Cardiac fibroblast (primary cell): Measurements from ENCODE around the gene FRMD4A.

Source experiments
- DNase-seq, 2 donors: peaks; one replicate each; pipeline versions ENCODE4 v3.0.0 to v3.0.0-alpha.2; 2010; ENCODE audit warnings: low read depth in 2 of 2
- H3K4me3 ChIP-seq, 2 donors: replicated peaks in 1 of 2; 1 replicate in 1 of 2; 2 replicates in 1 of 2; pipeline ENCODE4 v1.5.1; 2011; ENCODE audit warnings: low read depth in 2 of 2, low read length in 2 of 2, mild to moderate bottlenecking in 2 of 2, moderate library complexity in 1 of 2
- CTCF ChIP-seq: IDR thresholded peaks from one replicate; pipeline ENCODE4 v1.5.1; 2011; ENCODE audit warnings: low read depth, mild to moderate bottlenecking, low read length, inconsistent platforms

Gene FRMD4A

GRCh38 chr10:14062528-14063260, 268.0 kb downstream of the FRMD4A start:
- no peak overlapping the region for H3K4me3 ChIP-seq
- peak; percentile 21 to 25 for DNase-seq
- no peak for TF ChIP-seq CTCF

- no peak for TF ChIP-seq CTCF
- peak in 1 of 2 donors; percentile 78 for DNase-seq
- no peak overlapping the region for H3K4me3 ChIP-seq
These were observed 270.2 kb downstream of the FRMD4A start for GRCh38 chr10:14060320-14061070.

GRCh38 chr10:14056610-14057332, 274.0 kb downstream of the FRMD4A start:
- DNase-seq: peak; percentile 85 to 99

GRCh38 chr10:14052931-14053330, 277.8 kb downstream of the FRMD4A start:
- H3K4me3 ChIP-seq: no peak overlapping the region
- DNase-seq: no peak
- no peak for TF ChIP-seq CTCF

More at GRCh38 chr10:14056610-14057332, 274.0 kb downstream of the FRMD4A start:
- no peak for TF ChIP-seq CTCF
- no peak overlapping the region for H3K4me3 ChIP-seq

- no peak for DNase-seq
- no peak for TF ChIP-seq CTCF
- no peak overlapping the region for H3K4me3 ChIP-seq
These were observed 280.1 kb downstream of the FRMD4A start for GRCh38 chr10:14050598-14050997.

- no peak for DNase-seq
- TF ChIP-seq CTCF: no peak
These were observed 281.7 kb downstream of the FRMD4A start for GRCh38 chr10:14048930-14049613.

More at GRCh38 chr10:14048930-14049613, 281.7 kb downstream of the FRMD4A start:
- H3K4me3 ChIP-seq: no peak overlapping the region
